Uterus (tissue), 4 donors: Measurements from ENCODE around the gene BNC2. TPM values are rescaled to one million over a fixed set of nuclear protein-coding genes. Genes with fewer than 3 reads are reported as not detected.

ENCODE experiments used
- DNase-seq, 2 donors: peaks; one replicate each; pipeline ENCODE4 v3.0.0-alpha.2; 2019 to 2020
- H3K27ac ChIP-seq, 2 donors: fragments of 200-600 bp; sonication (generic); 1 replicate in 1 of 2; 2 replicates in 1 of 2; pipeline ENCODE4 v1.5.1; 2016 to 2018
- H3K27me3 ChIP-seq, 2 donors: fragments of 200-600 bp; sonication (generic); one replicate each; pipeline ENCODE4 v1.5.1; 2018 to 2019; ENCODE audit warnings: control low read depth in 1 of 2
- H3K36me3 ChIP-seq, 2 donors: fragments of 200-600 bp; sonication (generic); one replicate each; pipeline ENCODE4 v1.5.1; 2019; ENCODE audit warnings: control low read depth in 1 of 2
- H3K4me1 ChIP-seq, 2 donors: fragments of 200-600 bp; sonication (generic); one replicate each; pipeline ENCODE4 v1.5.1; 2018 to 2019; ENCODE audit warnings: control low read depth in 1 of 2
- H3K4me3 ChIP-seq, 2 donors: fragments of 200-600 bp; sonication (generic); 1 replicate in 1 of 2; 2 replicates in 1 of 2; pipeline ENCODE4 v1.5.1; 2018 to 2019; ENCODE audit warnings: mild to moderate bottlenecking in 1 of 2
- H3K9me3 ChIP-seq, 2 donors: fragments of 200-600 bp; sonication (generic); one replicate each; pipeline ENCODE4 v1.5.1; 2019; ENCODE audit warnings: control low read depth in 1 of 2
- POLR2A ChIP-seq, 2 donors: fragments of 450-650 bp; IDR thresholded peaks; one replicate each; pipeline ENCODE4 v1.6.1; 2016; ENCODE audit warnings: antibody characterized with exemption in 2 of 2, mild to moderate bottlenecking in 1 of 2, moderate library complexity in 1 of 2
- intact Hi-C: fragments of 100-400 bp; cut with DNase I; formaldehyde crosslinking; loops from one replicate; pipeline ENCODE4 v1.15.1; 2023; ENCODE audit warnings: low total_unique reads
- total RNA-seq, 4 donors: library from RNA; depleted of rRNA in 3 of 4; stranded (reverse); fragments of >200 nt in 3 of 4; gene quantifications; one replicate each; pipeline versions ENCODE4 v1.1.0 to v1.2.4, GENCODE V29; 2014 to 2023
- TF ChIP-seq, protein P1 (sequence below), 4 experiments: fragments of 200-600 bp in 2 of 4; fragments of 450-650 bp in 2 of 4; sonication (generic) in 2 of 4; IDR thresholded peaks; one replicate each; pipeline ENCODE4 v1.5.1; 2016 to 2019; ENCODE audit warnings: antibody characterized with exemption in 4 of 4, mild to moderate bottlenecking in 2 of 4, moderate library complexity in 1 of 4
- donor health status: DM: yes; HTN: yes; CAD: no.

The BNC2 gene
- total RNA-seq, 4 donors from 2014 or later: 85.9 to 293 (median 93.4) TPM

DNA sequence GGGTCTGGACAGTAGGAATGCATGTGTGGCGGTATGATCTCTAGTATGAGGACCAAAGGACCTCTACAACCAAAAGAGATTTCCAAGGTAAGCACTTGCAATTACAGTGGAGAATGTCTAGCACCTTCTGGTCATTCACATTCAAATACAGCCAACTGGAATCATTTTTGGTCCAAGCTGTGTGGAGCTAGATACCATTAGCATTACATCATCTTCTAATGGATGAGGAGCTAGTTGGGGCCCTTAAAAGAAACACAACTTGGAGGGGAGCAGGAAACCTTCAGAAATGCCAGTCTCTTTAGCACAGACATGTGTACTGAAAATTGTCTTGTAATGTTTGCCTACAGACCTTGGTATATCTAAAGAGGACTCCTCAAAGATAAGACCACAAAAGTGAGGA is 244.7 kb downstream of the BNC2 start:
- H3K36me3 ChIP-seq: no peaks in the 10 kb centered on the region
- H3K4me3 ChIP-seq: no peak overlapping the region
- peak overlapping the region; percentile 53 to 68 for H3K27ac ChIP-seq
- DNase-seq: no peak
- H3K27me3 ChIP-seq: no peaks in the 10 kb centered on the region
- H3K9me3 ChIP-seq: no peaks in the 10 kb centered on the region
- TF ChIP-seq, protein P1, sequence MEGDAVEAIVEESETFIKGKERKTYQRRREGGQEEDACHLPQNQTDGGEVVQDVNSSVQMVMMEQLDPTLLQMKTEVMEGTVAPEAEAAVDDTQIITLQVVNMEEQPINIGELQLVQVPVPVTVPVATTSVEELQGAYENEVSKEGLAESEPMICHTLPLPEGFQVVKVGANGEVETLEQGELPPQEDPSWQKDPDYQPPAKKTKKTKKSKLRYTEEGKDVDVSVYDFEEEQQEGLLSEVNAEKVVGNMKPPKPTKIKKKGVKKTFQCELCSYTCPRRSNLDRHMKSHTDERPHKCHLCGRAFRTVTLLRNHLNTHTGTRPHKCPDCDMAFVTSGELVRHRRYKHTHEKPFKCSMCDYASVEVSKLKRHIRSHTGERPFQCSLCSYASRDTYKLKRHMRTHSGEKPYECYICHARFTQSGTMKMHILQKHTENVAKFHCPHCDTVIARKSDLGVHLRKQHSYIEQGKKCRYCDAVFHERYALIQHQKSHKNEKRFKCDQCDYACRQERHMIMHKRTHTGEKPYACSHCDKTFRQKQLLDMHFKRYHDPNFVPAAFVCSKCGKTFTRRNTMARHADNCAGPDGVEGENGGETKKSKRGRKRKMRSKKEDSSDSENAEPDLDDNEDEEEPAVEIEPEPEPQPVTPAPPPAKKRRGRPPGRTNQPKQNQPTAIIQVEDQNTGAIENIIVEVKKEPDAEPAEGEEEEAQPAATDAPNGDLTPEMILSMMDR (IDR thresholded peaks at IDR 0.05): no peak
- TF ChIP-seq POLR2A (IDR thresholded peaks at IDR 0.05): no peak
- H3K4me1 ChIP-seq: peaks cover 0 to 7% of the 10 kb centered on the region in 2 donors
- intact Hi-C loops: no loop called here

DNA sequence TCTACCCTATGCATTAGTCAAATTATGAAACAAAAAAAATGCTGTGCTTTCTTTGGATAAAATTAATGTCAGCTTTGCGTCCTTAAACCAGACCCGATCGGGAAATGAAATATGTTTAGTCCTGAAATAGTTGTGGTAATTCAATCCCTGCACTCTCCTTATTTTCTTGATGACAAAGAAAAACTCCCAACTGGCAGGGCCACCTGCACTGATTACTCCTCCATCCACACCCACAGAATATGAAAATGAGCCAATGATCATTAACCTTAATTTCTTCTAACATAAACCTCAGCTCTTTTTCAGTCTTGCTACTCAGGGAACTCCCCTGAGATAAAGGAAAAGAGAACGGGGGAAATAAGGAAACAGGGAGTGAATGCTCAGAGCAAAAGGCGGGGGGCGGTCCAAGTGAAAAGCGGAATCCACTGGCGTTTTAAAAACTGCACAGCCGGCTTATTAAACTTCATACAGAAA is 245.3 kb downstream of the BNC2 start:
- H3K27me3 ChIP-seq: no peaks in the 10 kb centered on the region
- intact Hi-C loops: no loop called here
- no peaks in the 10 kb centered on the region for H3K36me3 ChIP-seq
- no peak for TF ChIP-seq POLR2A (IDR thresholded peaks at IDR 0.05)
- TF ChIP-seq, protein P1 (IDR thresholded peaks at IDR 0.05): no peak
- no peaks in the 10 kb centered on the region for H3K9me3 ChIP-seq
- H3K4me1 ChIP-seq: peaks cover 0 to 7% of the 10 kb centered on the region in 2 donors
- H3K27ac ChIP-seq: peak overlapping the region; percentile 53 to 68
- no peak for DNase-seq
- peak overlapping the region; percentile 4 to 13 for H3K4me3 ChIP-seq

DNA sequence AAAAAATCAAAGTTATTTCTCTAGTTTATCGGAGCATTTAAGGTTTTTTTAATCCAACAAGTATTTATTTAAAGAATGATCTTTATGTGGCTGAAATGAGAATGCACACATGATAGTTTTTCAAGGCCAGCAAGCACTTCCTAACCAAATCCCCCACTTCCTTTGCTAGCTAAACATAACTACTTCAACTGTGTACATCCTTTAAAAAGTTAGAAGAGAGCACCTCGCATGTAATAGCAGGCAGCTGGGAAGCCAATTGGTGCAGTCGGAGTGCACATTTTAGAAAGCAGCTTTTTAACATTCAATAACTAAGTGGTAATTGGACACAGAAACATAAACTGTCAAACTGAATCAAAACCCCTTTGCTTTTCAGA is 245.7 kb downstream of the BNC2 start:
- Histone ChIP-seq H3K36me3 (no peaks in the 10 kb centered on the region), H3K9me3 (no peaks in the 10 kb centered on the region), H3K27ac (peak overlapping the region; percentile 53 to 68), H3K27me3 (no peaks in the 10 kb centered on the region), H3K4me3 (peak overlapping the region in 1 of 2 donors; percentile 13), H3K4me1 (peaks cover 0 to 7% of the 10 kb centered on the region in 2 donors)
- TF ChIP-seq, protein P1 (IDR thresholded peaks at IDR 0.05): no peak
- TF ChIP-seq POLR2A (IDR thresholded peaks at IDR 0.05): no peak
- intact Hi-C loops: no loop called here
- DNase-seq: no peak

DNA sequence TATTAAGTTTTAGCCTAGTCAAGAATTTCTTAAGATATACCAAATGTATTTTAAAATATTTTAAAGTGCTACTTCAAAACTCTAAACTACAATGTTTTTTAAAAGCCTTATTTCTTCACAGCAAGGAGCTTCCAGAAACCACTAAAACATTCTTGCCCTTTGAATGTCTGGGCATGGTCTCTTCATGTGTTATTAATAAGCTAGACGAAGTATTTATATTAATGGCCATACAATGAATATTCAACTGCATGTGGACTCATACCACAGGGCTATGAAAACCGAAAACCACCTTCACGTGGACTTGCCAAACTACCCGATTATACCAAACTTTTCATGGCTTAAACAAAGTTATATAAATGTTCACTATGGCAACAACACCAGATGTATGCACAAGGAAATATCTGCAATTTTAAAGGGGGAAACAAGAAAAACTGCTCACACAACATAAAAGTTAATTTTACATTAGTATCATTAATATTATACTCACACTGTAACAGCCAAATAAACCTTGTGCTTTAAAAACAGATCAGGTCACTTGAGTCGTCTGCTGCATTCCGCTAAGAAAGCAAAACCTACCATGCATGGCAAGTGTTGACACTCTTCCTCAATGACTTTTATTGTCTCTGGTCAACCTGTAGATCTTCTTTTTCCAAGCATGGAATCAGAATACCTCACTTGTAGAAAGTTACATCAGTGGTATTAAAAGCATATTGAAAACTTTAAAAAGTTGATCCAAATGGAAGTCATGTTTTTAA is 246.3 kb downstream of the BNC2 start:
- H3K9me3 ChIP-seq: no peaks in the 10 kb centered on the region
- no peak for TF ChIP-seq POLR2A (IDR thresholded peaks at IDR 0.05)
- H3K27me3 ChIP-seq: no peaks in the 10 kb centered on the region
- no peaks in the 10 kb centered on the region for H3K36me3 ChIP-seq
- intact Hi-C loops: no loop called here
- H3K4me3 ChIP-seq: no peak overlapping the region
- peak overlapping the region in 1 of 2 donors; percentile 68 for H3K27ac ChIP-seq
- H3K4me1 ChIP-seq: peaks cover 0 to 7% of the 10 kb centered on the region in 2 donors
- no peak for DNase-seq

DNA sequence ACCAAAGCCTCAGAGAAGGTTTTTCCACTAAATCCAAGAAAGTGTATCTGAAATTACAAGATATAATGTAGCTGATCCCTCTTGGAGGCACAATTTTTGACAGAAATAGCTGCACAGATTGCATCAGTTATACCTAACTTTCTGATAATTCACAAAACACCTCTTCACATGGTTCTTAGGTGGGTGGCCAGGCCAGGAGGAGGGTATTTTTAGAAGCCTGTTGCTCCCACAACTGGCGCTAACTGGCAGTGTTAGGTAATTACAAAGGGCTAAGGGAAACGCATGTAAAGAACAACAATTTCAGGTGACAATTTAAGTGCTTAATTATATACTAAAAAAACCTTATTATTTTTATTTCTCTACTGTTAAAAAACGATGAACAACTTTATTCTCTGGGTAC is 247.9 kb downstream of the BNC2 start:
- no peak overlapping the region for H3K4me3 ChIP-seq
- no peaks in the 10 kb centered on the region for H3K27me3 ChIP-seq
- intact Hi-C loops: no loop called here
- H3K36me3 ChIP-seq: no peaks in the 10 kb centered on the region
- H3K27ac ChIP-seq: no peak overlapping the region
- H3K4me1 ChIP-seq: peaks cover 0 to 13% of the 10 kb centered on the region in 2 donors
- TF ChIP-seq, protein P1 (IDR thresholded peaks at IDR 0.05): no peak
- no peak for TF ChIP-seq POLR2A (IDR thresholded peaks at IDR 0.05)
- DNase-seq: no peak
- no peaks in the 10 kb centered on the region for H3K9me3 ChIP-seq
